Activated CD8-positive, alpha-beta memory T cell treated with anti-CD3 and anti-CD28 coated beads for 36 hours (primary cell): ENCODE data around the gene SLC16A11. TPM values are rescaled to one million over a fixed set of nuclear protein-coding genes. Genes with fewer than 3 reads are reported as not detected.

ENCODE experiments used
- CTCF ChIA-PET: fragments of 350-600 bp; sonication (Branson Sonifier 250); formaldehyde crosslinking; loops from one replicate; lab custom pipeline; 2021; ENCODE audit warnings: antibody characterized with exemption; lab: Charles Lee
- POLR2A ChIA-PET: fragments of 350-600 bp; sonication (Branson Sonifier 250); formaldehyde crosslinking; loops from one replicate; lab custom pipeline; 2021; ENCODE audit warnings: antibody characterized with exemption; lab: Charles Lee
- total RNA-seq, 2 experiments: library from RNA; stranded (reverse); gene quantifications; one replicate each; pipeline ENCODE4 v1.2.3, GENCODE V29; 2021

SLC16A11 gene
- total RNA-seq, 2 experiments from 2014 or later, result 1.9 to 2.3 TPM

GRCh38 chr17:7038025-7038862, 5.6 kb downstream of the SLC16A11 start:
- CTCF ChIA-PET, result interaction anchor here (0.7 to 2.1 kb wide), 3 partner anchors 8 to 139 kb away, joined by 3 to 4 read pairs (median 4); no protein-coding TSS in a partner anchor
- POLR2A ChIA-PET, result no interaction called here

DNA sequence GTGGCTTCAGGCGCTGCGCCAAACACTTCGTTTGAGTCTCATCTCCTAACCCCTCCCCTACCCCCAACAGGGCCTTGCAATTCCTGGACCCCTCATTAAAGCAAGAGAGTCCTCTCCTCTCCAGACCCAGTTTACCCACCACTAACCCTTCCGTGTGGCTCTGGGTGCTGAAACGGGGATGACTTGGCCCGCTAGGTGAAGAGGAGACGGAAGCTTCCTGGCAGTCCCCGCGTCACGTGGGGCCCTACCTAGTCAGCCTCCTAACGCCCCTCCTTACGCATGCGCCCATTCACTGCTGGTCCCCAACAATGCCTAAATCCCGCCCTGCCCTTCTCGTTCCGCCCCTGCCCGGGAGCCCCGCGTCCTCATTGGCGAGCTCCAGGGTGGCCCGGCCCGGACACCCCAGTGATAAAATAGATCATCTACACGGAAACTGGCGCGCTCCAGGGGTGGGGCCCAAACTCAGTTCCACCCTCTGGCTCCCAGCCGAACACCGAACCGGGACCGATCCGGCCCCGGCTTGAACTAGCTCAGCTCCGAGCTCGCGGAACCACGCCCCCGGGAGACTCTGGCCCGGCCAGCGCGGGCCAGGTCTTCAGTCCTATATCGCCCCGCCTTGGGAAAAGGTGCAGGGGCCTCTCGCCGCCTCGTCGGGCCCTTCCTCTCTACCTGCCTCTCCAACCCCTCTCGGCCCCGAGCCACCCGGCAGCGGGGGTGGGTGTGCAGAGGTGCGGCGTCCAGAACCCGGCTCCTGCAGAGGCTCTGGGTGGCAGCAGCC, 8.1 kb downstream of the SLC16A11 start, which contains the start of gene SLC16A13:
SLC16A13 (plus strand) TSS at position 425 of the 778 bp plus-strand sequence. CDS start 368 bp downstream, outside the sequence.
- ChIA-PET POLR2A (interaction anchor here (0.6 to 1.6 kb wide), 7 partner anchors 9 to 1538 kb away, joined by 3 to 25 read pairs (median 4); partner anchors contain the start of genes RNASEK and SLC16A11), CTCF (interaction anchor here (0.6 to 1.7 kb wide), 9 partner anchors 10 to 526 kb away, joined by 3 to 7 read pairs (median 3); partner anchors contain the start of gene SENP3)

- CTCF ChIA-PET, result interaction anchor here (0.6 to 1.7 kb wide), 9 partner anchors 10 to 526 kb away, joined by 3 to 7 read pairs (median 3); partner anchors contain the start of gene SENP3
Observed at GRCh38 chr17:7034955-7035590, 8.8 kb downstream of the SLC16A11 start.

GRCh38 chr17:7029659-7030058, 14.2 kb downstream of the SLC16A11 start:
- ChIA-PET CTCF (no interaction called here), POLR2A (no interaction called here)

More at GRCh38 chr17:7034955-7035590, 8.8 kb downstream of the SLC16A11 start:
- POLR2A ChIA-PET, result interaction anchor here (1.0 to 1.6 kb wide), 4 partner anchors 10 to 22 kb away, joined by 3 to 25 read pairs (median 5); partner anchors contain the start of genes RNASEK and SLC16A11

- CTCF ChIA-PET, result no interaction called here
- POLR2A ChIA-PET, result no interaction called here
Observed at GRCh38 chr17:7029096-7029495, 14.8 kb downstream of the SLC16A11 start.

DNA sequence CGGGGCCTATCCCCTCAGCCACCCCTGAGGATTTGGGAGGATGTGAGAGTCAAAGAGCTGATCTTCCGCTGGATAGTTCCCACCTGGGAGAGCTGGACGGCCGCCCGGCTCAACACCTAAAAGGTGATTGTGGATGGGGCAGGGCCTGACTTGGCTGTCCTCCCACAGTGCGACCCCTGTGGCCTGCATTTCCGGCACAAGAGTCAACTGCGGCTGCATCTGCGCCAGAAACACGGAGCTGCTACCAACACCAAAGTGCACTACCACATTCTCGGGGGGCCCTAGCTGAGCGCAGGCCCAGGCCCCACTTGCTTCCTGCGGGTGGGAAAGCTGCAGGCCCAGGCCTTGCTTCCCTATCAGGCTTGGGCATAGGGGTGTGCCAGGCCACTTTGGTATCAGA, 16.6 kb downstream of the SLC16A11 start:
- ChIA-PET POLR2A (no interaction called here), CTCF (interaction anchor here (1.3 to 1.6 kb wide), 2 partner anchors 11 to 16 kb away, joined by 3 to 5 read pairs; no protein-coding TSS in a partner anchor)

DNA sequence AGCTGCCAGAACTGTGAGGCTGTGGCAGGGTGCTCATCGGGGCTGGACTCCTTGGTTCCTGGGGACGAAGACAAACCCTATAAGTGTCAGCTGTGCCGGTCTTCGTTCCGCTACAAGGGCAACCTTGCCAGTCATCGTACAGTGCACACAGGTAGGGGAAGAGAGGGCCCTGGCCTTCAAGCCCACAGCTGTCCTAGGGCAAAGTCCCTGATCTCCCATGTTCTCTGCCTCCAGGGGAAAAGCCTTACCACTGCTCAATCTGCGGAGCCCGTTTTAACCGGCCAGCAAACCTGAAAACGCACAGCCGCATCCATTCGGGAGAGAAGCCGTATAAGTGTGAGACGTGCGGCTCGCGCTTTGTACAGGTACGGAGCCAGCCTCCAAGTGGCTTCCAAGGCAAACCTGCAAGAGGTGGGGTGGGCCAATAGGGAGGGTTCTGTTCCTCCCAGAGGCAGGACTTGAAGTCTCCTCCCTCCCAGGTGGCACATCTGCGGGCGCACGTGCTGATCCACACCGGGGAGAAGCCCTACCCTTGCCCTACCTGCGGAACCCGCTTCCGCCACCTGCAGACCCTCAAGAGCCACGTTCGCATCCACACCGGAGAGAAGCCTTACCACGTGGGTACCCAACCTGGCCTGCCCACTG, 17.3 kb downstream of the SLC16A11 start:
- CTCF ChIA-PET, result no interaction called here
- POLR2A ChIA-PET, result no interaction called here

DNA sequence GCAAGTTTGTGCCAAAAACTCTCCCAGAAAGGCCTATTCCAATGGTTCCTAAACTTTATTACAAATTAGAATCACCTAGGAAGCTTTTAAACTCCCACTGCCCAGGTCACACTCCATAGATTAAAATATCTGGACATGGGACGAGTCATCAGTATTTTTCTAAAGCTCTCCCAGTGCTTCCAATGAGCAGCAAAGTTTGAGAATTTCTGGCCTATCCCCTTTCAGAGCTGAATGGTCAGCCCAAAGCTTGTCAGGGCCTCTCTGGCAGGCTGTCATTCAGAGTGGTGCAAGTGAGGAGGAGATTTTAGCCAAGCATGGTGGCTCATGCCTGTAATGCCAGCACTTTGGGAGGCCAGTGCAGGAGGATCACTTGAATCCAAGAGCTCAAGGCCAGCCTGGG, 18.6 kb downstream of the SLC16A11 start:
- POLR2A ChIA-PET, result interaction anchor here (0.6 kb wide), 1 partner anchor 11 kb away, joined by 4 read pairs; the partner anchor contains the start of gene SLC16A13
- CTCF ChIA-PET, result interaction anchor here (0.9 to 1.9 kb wide), 3 partner anchors 20 to 114 kb away, joined by 3 to 5 read pairs (median 5); no protein-coding TSS in a partner anchor

DNA sequence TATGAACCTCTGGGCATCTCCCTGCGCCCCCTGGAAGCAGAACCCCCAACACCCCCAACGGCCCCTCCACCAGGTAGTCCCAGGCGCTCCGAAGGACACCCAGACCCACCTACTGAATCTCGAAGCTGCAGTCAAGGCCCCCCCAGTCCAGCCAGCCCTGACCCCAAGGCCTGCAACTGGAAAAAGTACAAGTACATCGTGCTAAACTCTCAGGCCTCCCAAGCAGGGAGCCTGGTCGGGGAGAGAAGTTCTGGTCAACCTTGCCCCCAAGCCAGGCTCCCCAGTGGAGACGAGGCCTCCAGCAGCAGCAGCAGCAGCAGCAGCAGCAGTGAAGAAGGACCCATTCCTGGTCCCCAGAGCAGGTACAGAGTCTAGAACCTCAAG, 19.5 kb downstream of the SLC16A11 start:
- ChIA-PET CTCF (interaction anchor here (0.5 to 1.9 kb wide), 5 partner anchors 21 to 1054 kb away, joined by 3 to 6 read pairs (median 3); no protein-coding TSS in a partner anchor), POLR2A (interaction anchor here (1.1 kb wide), 1 partner anchor 11 kb away, joined by 3 read pairs; the partner anchor contains the start of gene SLC16A13)

- CTCF ChIA-PET, result interaction anchor here (0.5 to 1.9 kb wide), 9 partner anchors 16 to 1055 kb away, joined by 3 to 6 read pairs (median 3); no protein-coding TSS in a partner anchor
- POLR2A ChIA-PET, result interaction anchor here (1.1 kb wide), 1 partner anchor 12 kb away, joined by 3 read pairs; the partner anchor contains the start of gene SLC16A13
Observed at GRCh38 chr17:7023576-7024401, 20.1 kb downstream of the SLC16A11 start.

GRCh38 chr17:7022781-7023571, 20.9 kb downstream of the SLC16A11 start, which contains the start of gene BCL6B:
TSS of gene BCL6B (plus strand) at chr17:7023050. CDS start at chr17:7023672, 622 bp downstream.
- CTCF ChIA-PET, result interaction anchor here (0.6 to 2.8 kb wide), 15 partner anchors 8 to 180 kb away, joined by 3 to 25 read pairs (median 6); partner anchors contain the start of genes ALOX12, RNASEK and SLC16A13
- POLR2A ChIA-PET, result no interaction called here

DNA sequence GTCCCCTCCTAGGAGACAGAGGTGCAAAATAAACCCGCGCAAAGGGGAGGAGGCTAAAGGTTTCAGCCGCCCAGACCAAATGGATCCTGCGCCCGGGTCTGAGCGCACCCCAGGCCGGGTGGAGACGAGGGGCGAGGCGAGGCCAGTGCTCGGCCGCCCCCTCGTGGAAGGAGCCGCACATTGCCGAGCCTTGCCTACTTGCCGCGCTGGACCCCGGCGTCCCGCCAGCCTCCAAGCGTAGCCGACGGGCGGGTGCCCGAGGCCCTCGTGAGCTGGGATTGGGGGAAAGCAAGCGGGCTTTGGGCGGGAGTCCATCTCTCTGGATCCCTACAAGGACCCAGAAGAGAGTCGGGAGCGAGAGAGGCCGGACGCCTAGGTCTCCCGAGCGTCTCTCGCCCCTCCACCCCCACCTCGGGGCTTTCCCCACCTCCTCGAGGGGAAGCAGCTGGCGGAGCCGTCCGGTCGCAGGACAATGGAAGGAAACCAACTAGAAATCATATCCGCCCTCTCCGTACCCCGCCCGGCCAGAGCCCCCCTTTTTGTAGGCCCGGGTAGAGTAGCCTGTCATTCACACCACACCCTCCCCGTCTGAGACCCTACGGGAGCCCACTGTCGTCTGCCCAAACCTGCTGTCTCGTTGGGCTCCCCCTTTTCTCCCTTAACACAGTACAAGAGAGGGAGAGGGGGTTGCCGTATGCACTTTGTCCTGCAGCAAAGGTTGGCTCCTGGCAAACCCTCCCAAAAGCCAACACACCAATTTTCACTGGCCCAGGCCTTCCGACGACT, 21.7 kb downstream of the SLC16A11 start:
- ChIA-PET CTCF (interaction anchor here (0.6 to 2.8 kb wide), 18 partner anchors 9 to 180 kb away, joined by 3 to 25 read pairs (median 6); partner anchors contain the start of genes ALOX12, RNASEK and SLC16A13), POLR2A (no interaction called here)

- CTCF ChIA-PET, result interaction anchor here (0.6 to 2.8 kb wide), 16 partner anchors 8 to 178 kb away, joined by 3 to 25 read pairs (median 6); partner anchors contain the start of genes ALOX12, RNASEK and SLC16A13
Observed at GRCh38 chr17:7020894-7021664, 22.8 kb downstream of the SLC16A11 start.

GRCh38 chr17:7019839-7020519, 23.9 kb downstream of the SLC16A11 start:
- ChIA-PET CTCF (interaction anchor here (1.3 to 2.8 kb wide), 5 partner anchors 14 to 106 kb away, joined by 3 to 25 read pairs (median 5); no protein-coding TSS in a partner anchor), POLR2A (no interaction called here)

More at GRCh38 chr17:7020894-7021664, 22.8 kb downstream of the SLC16A11 start:
- POLR2A ChIA-PET, result no interaction called here
